Stomach (tissue), 9 donors: Measurements from ENCODE around the gene BANP. TPM values are rescaled to one million over a fixed set of nuclear protein-coding genes. Genes with fewer than 3 reads are reported as not detected.
"Not testable (repeated sequence)": the region's sequence is repeated elsewhere in the genome, so short reads cannot be mapped to it uniquely, and the experiment has no call there.

Source experiments
- DNase-seq, 2 donors: peaks; one replicate each; pipeline versions ENCODE4 v3.0.0 to v3.0.0-alpha.2; 2013 to 2019
- H3K27ac ChIP-seq, 5 donors: fragments of 200-600 bp in 4 of 5; sonication (generic) in 4 of 5; one replicate each; pipeline ENCODE4 v1.5.1; 2013 to 2019; ENCODE audit warnings: mild to moderate bottlenecking in 1 of 5, moderate library complexity in 1 of 5
- H3K27me3 ChIP-seq, 3 donors: fragments of 200-600 bp; sonication (generic); one replicate each; pipeline ENCODE4 v1.5.1; 2017 to 2019; ENCODE audit warnings: mixed run types in 1 of 3
- H3K36me3 ChIP-seq, 4 donors: fragments of 200-600 bp; sonication (generic); 1 replicate in 3 of 4; 2 replicates in 1 of 4; pipeline ENCODE4 v1.5.1; 2016 to 2019
- H3K4me1 ChIP-seq, 4 donors: fragments of 200-600 bp; sonication (generic); one replicate each; pipeline ENCODE4 v1.5.1; 2016 to 2019
- H3K4me3 ChIP-seq, 4 donors: fragments of 200-600 bp; sonication (generic) in 3 of 4; one replicate each; pipeline ENCODE4 v1.5.1; 2016 to 2019; ENCODE audit warnings: mild to moderate bottlenecking in 1 of 4
- H3K9me3 ChIP-seq, 4 donors: fragments of 200-600 bp; sonication (generic); one replicate each; pipeline ENCODE4 v1.5.1; 2016 to 2019
- EP300 ChIP-seq: sonication (generic); formaldehyde crosslinking; IDR thresholded peaks from one replicate; pipeline ENCODE4 v1.6.1; 2017; ENCODE audit warnings: antibody characterized with exemption
- POLR2A ChIP-seq, 4 donors: fragments of 450-650 bp; IDR thresholded peaks; one replicate each; pipeline ENCODE4 v1.6.1; 2016; ENCODE audit warnings: antibody characterized with exemption in 4 of 4, control low read depth in 2 of 4, mild to moderate bottlenecking in 1 of 4, moderate library complexity in 1 of 4
- POLR2AphosphoS5 ChIP-seq, 3 donors: sonication (generic); formaldehyde crosslinking; IDR thresholded peaks; one replicate each; pipeline ENCODE4 v1.6.1; 2016; ENCODE audit warnings: antibody characterized with exemption in 3 of 3
- WGBS, 5 donors: extraction: QIAGEN DNeasy Blood & Tissue Kit in 3 of 5; methylation state at CpG; one replicate each; pipeline versions ENCODE4 v1.1.5 to v1.1.7; 2013 to 2018; 5-methylcytosine and 5-hydroxymethylcytosine counted together
- intact Hi-C: fragments of 100-400 bp; cut with DNase I; formaldehyde crosslinking; loops from one replicate; pipeline ENCODE4 v1.15.1; 2023; ENCODE audit warnings: low total_unique reads
- polyA plus RNA-seq, 3 donors: library from polyadenylated mRNA; stranded (reverse); fragments of 200-250 nt; gene quantifications; one replicate each; pipeline ENCODE4 v1.2.3, GENCODE V29; 2013
- total RNA-seq, 5 donors: library from RNA; depleted of rRNA; stranded (reverse); fragments of >200 nt; gene quantifications; one replicate each; pipeline versions ENCODE4 v1.1.0 to v1.2.3, GENCODE V29; 2014 to 2016
- TF ChIP-seq, protein P1 (sequence below), 7 experiments: fragments of 450-650 bp in 4 of 7; fragments of 200-600 bp in 3 of 7; sonication (generic) in 3 of 7; IDR thresholded peaks; one replicate each; pipeline ENCODE4 v1.5.1; 2016 to 2019; ENCODE audit warnings: antibody characterized with exemption in 7 of 7, control low read depth in 2 of 7, mild to moderate bottlenecking in 1 of 7
- donor health status: healthy with polysubstance abuse.
- donor health status: Bipolar disorder and iron deficiency.
- donor health status: healthy.

The BANP gene
- total and polyA plus RNA-seq, 8 donors = 6.0 to 144 (median 18.3) TPM

DNA sequence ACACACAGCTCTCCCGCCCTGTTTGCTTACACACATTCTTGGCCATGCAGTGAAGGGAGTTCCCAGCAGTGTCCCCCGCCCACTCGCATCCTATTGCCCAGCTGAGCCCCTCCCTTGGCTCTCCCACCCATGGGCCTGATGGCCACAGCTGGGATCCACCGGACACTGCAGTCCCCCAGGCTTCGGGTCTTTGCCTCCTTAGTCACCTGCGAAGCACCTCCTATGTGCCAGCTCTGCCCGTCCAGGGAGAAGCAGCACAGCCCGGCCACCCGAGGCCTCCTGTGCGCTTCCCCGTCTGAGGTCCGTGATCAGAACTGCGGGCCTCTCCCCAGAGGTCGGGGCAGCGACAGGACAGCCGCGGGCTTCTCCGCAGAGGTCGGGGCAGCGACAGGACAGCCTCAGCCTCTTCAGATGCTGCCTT lies 136.9 kb downstream of the BANP start:
- peak in 1 of 2 donors; percentile 55 for DNase-seq
- H3K4me1 ChIP-seq = peaks cover 0 to 9% (median 2%) of the 10 kb centered on the region in 4 donors

DNA sequence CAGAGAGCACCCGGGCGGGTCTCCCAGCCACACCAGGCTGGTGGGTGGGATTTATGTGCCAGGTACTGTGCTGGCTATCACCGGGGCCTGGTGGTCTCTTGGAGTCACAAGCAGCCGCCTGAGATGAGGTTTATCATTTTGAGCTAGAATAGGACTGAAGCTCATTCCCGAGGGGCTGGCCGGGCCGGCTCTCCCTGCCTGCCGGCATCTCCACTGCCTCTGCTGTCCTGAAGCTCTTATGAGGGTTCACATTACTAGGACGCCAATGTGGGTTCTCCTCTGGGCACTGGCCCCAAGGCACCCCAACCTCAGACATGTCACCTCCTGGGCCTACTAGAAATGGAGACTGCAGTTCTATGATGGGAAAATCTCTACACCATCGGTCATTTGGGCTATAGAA lies 137.4 kb downstream of the BANP start:
- H3K36me3 ChIP-seq, intact Hi-C loops, H3K9me3 ChIP-seq, DNase-seq, H3K4me1 ChIP-seq, H3K27ac ChIP-seq, H3K4me3 ChIP-seq: not testable (repeated sequence)
- 72 to 79% (median 78%) methylated on average over 3 to 10 of the region's 10 CpGs for WGBS, 5 donors
- peaks cover 0 to 33% (median 0%) of the 10 kb centered on the region in 3 donors for H3K27me3 ChIP-seq

More for the DNA sequence above, 136.9 kb downstream of the BANP start:
- TF ChIP-seq EP300 (no peak), POLR2AphosphoS5 (IDR thresholded peaks at IDR 0.05) (no peak), POLR2A (IDR thresholded peaks at IDR 0.05) (no peak)
- TF ChIP-seq, protein P1, sequence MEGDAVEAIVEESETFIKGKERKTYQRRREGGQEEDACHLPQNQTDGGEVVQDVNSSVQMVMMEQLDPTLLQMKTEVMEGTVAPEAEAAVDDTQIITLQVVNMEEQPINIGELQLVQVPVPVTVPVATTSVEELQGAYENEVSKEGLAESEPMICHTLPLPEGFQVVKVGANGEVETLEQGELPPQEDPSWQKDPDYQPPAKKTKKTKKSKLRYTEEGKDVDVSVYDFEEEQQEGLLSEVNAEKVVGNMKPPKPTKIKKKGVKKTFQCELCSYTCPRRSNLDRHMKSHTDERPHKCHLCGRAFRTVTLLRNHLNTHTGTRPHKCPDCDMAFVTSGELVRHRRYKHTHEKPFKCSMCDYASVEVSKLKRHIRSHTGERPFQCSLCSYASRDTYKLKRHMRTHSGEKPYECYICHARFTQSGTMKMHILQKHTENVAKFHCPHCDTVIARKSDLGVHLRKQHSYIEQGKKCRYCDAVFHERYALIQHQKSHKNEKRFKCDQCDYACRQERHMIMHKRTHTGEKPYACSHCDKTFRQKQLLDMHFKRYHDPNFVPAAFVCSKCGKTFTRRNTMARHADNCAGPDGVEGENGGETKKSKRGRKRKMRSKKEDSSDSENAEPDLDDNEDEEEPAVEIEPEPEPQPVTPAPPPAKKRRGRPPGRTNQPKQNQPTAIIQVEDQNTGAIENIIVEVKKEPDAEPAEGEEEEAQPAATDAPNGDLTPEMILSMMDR (IDR thresholded peaks at IDR 0.05) = no peak
- Histone ChIP-seq H3K9me3 (no peaks in the 10 kb centered on the region), H3K27me3 (peaks cover 0 to 33% (median 0%) of the 10 kb centered on the region in 3 donors), H3K36me3 (peaks cover 0 to 3% (median 0%) of the 10 kb centered on the region in 4 donors), H3K27ac (no peak overlapping the region), H3K4me3 (no peak overlapping the region)
- intact Hi-C loops = no loop called here
- WGBS, 5 donors = 51 to 61% (median 59%) methylated on average over 15 to 20 of the region's 20 CpGs

DNA sequence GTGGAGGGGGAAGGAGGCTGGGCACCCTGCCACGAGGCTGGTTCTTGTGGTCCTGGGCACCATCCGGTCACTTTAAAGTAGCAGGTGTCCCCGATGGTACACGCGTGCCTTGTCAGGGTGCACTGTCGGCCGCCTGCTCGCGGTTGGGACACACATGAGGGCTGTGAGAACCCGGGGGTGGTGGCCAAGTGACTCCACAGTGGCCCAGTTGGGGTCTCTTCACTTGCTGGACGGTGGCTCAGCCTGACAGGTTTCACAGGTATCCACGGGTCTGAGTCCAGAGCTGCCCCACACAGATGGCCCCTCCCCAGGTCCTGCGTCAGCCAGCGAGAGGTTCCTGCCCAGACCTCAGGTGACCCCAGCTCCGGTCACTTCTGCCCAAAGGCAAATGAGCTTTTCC lies 137.8 kb downstream of the BANP start:
- H3K36me3 ChIP-seq, DNase-seq, H3K4me3 ChIP-seq, intact Hi-C loops, H3K4me1 ChIP-seq, H3K9me3 ChIP-seq, H3K27ac ChIP-seq: not testable (repeated sequence)
- peaks cover 0 to 33% (median 0%) of the 10 kb centered on the region in 3 donors for H3K27me3 ChIP-seq
- 75 to 88% (median 80%) methylated on average over 5 to 15 of the region's 15 CpGs for WGBS, 5 donors

DNA sequence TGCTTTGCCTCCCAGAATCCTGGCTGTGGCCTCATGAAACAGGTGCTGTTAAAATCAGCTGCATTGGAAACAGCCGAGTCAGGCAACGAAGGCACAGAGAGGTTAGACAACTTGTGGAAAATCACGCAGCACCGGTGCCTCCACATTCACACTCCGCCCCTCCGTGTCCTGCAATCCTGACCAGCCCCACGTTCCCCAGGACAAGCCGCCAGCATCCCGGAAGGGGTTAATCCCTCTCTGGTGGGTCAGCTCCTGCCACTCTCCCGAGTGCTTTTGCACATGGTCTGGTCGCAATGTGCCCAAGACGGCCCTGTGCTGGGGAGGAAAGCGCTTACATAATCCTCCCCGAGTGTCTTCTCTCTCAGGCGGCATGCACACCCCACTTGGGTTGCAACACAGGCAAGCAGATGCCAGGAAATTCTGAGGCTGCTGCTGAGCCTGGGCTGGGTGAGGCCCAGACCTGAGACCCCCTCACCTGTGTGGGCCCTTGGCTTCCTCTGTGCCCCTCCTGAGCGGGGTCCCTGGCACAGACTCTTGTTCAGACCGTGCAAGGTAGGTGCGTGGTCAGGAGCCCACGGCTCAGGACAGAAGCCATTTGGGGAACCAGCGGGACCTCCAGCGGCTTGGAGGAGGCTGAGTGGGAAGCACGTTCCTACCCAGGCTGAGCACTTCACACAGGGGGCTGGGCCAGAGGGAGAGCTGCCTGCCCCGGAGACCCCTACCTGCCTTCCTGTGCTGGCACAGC lies 138.6 kb downstream of the BANP start:
- H3K36me3 ChIP-seq, intact Hi-C loops, H3K4me3 ChIP-seq, H3K4me1 ChIP-seq, DNase-seq, H3K9me3 ChIP-seq: not testable (repeated sequence)
- WGBS, 5 donors = 64 to 83% (median 78%) methylated on average over 15 to 23 of the region's 23 CpGs
- peaks cover 0 to 33% (median 0%) of the 10 kb centered on the region in 3 donors for H3K27me3 ChIP-seq
- H3K27ac ChIP-seq = peak overlapping the region in 1 of 5 donors; percentile 1

DNA sequence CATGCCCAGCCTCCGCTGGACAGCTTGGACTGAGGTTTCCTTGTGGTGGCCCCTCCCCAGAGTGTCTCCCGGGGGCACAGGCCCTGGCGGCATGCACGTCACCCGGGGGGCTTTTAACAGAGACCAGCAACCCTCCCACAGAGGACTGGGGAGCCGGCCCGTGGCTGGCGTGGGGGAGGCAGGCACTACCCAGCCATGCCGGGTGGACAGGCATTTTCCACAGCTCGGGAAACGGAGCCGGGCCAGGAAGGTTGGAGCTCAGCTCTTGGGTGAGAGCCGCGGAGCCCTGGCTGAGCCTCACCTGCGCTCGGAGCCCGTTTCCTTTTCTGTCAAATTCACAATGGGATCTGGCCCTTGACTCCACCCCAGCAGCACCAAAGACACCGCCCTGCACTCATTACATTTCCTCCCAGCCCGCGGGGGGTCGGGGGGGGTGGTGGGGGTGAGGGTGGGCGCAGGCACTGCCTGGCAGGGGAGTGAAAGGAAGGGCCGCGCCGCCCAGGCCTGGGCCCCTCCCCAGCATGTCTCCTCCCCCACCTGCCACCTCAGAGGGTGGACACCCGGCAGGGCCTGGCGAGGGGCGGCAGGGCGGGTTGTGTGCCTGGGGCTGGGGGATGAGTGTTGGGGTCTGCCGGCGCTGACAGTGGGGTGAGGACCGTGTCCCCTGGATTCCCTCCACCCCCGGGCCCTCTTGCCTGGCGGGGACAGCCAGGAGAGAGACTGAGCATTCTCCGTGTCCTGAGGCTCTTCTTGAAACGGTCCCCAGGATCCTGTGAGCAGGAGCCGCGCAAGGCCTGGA lies 139.3 kb downstream of the BANP start:
- H3K27ac ChIP-seq = peak overlapping the region in 1 of 5 donors; percentile 1
- H3K36me3 ChIP-seq, intact Hi-C loops, H3K9me3 ChIP-seq, H3K4me3 ChIP-seq, DNase-seq, H3K4me1 ChIP-seq: not testable (repeated sequence)
- H3K27me3 ChIP-seq = peaks cover 0 to 33% (median 0%) of the 10 kb centered on the region in 3 donors
- WGBS, 5 donors = 42 to 57% (median 51%) methylated on average over 29 to 38 of the region's 38 CpGs

DNA sequence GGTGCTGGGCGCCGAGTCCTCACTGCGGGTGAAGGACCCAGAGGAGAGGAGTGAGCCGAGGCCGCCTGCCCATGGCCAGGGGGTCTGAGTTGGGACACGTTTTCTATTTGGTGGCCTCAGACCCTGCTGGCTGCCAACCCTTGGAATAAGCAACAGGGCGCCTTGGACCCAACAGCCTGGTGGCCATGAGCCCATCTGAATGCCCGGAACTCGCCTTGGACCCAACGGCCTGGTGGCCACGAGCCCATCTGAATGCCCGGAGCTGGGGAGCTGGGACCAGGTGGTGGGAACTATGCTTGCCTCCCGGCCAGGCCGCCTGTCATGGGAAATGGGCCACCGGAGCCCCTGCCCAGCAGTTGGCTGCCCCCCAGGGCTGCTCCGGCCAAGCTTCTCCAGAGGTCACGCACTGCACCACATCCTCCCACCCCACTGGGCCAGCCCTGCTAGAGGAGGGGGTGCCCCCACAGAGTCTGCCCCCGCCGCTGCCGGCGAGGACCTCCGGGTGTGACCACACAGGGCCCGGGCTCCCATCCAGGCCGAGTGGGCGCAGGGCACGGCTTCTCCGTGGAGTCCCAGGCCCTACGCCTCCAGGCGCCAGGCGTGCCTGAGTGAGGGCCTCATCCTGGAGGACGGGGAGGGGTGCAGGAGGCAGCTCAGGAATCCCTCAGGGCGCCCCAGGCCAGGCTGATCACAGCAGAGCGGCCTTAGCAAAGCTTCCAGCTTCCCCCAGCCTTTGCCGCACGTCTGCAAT lies 140.2 kb downstream of the BANP start:
- intact Hi-C loops = not testable (repeated sequence)
- WGBS, 5 donors = 58 to 80% (median 75%) methylated on average over 4 to 35 of the region's 35 CpGs
- peak in 1 of 2 donors; percentile 51 for DNase-seq

DNA sequence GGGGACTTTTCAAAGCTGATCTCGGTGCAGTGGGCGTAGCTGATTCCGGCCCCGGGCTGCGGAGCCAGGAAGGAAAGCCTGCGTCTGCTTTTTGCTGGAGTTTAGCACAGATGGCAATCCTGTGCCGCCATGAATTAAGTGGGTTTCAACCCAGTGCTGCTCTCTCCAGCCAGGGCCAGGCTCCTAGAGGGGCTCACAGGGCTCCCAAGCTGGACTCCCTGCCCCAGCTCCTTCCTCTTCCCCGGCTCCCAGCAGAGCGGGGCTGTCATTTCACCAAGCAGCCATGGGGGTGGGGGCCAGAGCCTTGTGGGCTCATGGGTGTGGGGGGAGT lies 140.7 kb downstream of the BANP start:
- H3K27ac ChIP-seq, H3K36me3 ChIP-seq, DNase-seq, intact Hi-C loops, H3K4me3 ChIP-seq, H3K4me1 ChIP-seq: not testable (repeated sequence)
- peaks cover 0 to 15% (median 12%) of the 10 kb centered on the region in 4 donors for H3K9me3 ChIP-seq
- H3K27me3 ChIP-seq = peaks cover 0 to 27% (median 0%) of the 10 kb centered on the region in 3 donors
- WGBS, 5 donors = 22 to 56% (median 42%) methylated on average over 8 to 9 of the region's 9 CpGs; no CpG with 5 or more reads in 1 of the 5 donors

More for the DNA sequence above, 140.2 kb downstream of the BANP start:
- H3K27me3 ChIP-seq = peaks cover 0 to 32% (median 0%) of the 10 kb centered on the region in 3 donors
- H3K27ac ChIP-seq, H3K36me3 ChIP-seq, H3K9me3 ChIP-seq, H3K4me3 ChIP-seq, H3K4me1 ChIP-seq: not testable (repeated sequence)

DNA sequence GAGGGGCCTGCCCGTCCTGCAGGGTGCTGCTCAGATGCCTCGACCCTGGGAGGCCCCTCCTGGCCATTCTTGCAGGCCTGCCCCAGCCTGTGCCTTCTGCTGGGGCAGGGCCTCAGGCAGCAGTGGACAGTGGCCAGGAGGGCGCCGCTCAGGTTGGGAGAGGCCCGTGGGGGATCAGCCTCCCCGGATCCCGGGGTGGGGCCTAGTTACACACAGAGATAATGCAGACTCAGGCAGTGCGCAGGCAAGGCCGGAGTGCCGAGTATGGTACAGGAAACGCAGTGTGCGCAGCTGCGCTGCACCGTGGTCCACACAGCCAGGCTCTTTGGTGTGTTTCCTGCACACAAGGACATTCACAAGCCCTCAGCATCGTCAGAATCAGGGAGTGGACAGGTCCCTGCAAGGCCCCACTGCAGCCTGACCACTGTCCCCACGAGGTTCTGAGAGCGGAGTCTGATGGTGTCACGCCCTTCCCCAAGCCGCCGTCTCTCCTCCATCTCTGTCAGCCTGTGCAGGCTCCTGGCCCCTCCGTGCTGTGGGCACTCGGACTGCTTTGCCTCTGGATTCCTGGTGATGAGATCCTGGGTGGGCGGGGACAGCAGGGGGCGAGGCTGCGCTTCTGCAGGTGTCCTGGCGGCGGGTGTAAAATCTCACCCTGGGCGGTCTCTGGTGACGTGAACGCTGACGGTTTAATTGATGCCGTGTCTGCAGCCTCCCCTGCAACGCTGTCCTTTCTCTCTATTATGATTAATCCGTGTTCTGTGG lies 141.7 kb downstream of the BANP start:
- DNase-seq, H3K4me1 ChIP-seq, intact Hi-C loops, H3K36me3 ChIP-seq, H3K27ac ChIP-seq, H3K4me3 ChIP-seq: not testable (repeated sequence)
- Histone ChIP-seq H3K9me3 (peaks cover 0 to 26% (median 19%) of the 10 kb centered on the region in 4 donors), H3K27me3 (peaks cover 0 to 26% (median 0%) of the 10 kb centered on the region in 3 donors)
- 39 to 86% (median 62%) methylated on average over 5 to 32 of the region's 34 CpGs for WGBS, 5 donors

DNA sequence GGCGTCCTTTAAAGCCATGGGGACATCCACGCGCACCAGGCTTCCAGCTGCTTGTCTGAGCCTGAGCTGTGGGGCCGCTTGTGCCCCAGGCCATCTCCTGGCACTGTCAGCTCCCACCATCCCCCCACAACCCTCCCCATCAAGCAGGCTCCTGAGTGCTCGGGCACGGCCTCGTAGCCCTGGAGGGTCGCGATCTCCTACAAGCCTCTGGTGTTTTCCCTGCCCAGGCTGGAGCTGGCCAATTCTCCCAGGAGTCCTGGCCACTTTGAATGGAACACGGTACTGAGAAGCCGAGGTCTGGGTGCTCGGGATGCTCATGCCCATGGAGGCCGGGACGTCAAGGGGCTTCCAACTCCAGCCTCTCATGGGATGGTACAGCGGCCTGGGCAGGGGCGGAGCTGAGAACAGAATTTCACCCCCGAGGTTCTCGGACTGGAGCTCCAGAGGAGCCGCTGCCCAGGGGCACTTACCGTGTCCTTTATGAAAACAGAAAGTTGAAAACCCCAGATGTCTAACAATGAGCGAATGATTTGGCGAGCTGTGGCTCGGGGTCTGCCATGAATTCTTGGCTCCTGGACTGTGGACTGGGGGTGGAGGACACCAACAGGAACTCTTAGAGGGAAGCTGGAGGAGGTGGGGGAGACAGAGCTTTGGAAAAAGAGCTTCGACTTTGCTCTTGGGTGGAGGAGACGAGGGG lies 142.5 kb downstream of the BANP start:
- DNase-seq = peak in 1 of 2 donors; percentile 53
- H3K36me3 ChIP-seq, H3K4me3 ChIP-seq, H3K27ac ChIP-seq, intact Hi-C loops, H3K4me1 ChIP-seq: not testable (repeated sequence)
- Histone ChIP-seq H3K27me3 (peaks cover 0 to 33% (median 0%) of the 10 kb centered on the region in 3 donors), H3K9me3 (peaks cover 0 to 26% (median 21%) of the 10 kb centered on the region in 4 donors)
- 68 to 85% (median 78%) methylated on average over 6 to 22 of the region's 25 CpGs for WGBS, 5 donors
